Measurements from ENCODE around the gene FAM118B.
A peak's percentile ranks its signal among the peaks of the same experiment; 100 is the strongest.

The FAM118B gene

GRCh38 chr11:126211236-126212088, at the start of gene FAM118B, which contains the start of gene RPUSD4:
Gene FAM118B (plus strand): TSS chr11:126211782. CDS start chr11:126235002, 23,220 bp downstream.
Gene RPUSD4 (minus strand): TSS chr11:126211650. CDS start chr11:126211638, 12 bp downstream.
- Histone ChIP-seq H3K4me2 (ENCODE audit: low read length) (peak within 1 kb of the TSS; percentile 78), H3K4me3 (ENCODE audit: low read depth, low read length) (peak within 1 kb of the TSS; percentile 84), H3K79me2 (peaks cover 7% of the 10 kb centered on the region), H3K36me3 (ENCODE audit: control insufficient read depth, insufficient read depth, low read length) (no peaks in the 10 kb centered on the region), H3K9ac (peak within 1 kb of the TSS; percentile 53), H2AFZ (peak within 1 kb of the TSS; percentile 94), H3K27ac (peak within 1 kb of the TSS; percentile 75), H3K4me1 (peaks cover 3% of the 10 kb centered on the region), H3K27me3 (ENCODE audit: control insufficient read depth, insufficient read depth, low read length) (no peaks in the 10 kb centered on the region), H3K9me3 (ENCODE audit: control insufficient read depth, low read length) (no peaks in the 10 kb centered on the region)
- no peak for TF ChIP-seq CTCF (IDR thresholded peaks at IDR 0.05)

- H3K36me3 ChIP-seq (ENCODE audit: control insufficient read depth, insufficient read depth, low read length), result no peaks in the 10 kb centered on the region
- no peak for TF ChIP-seq CTCF (IDR thresholded peaks at IDR 0.05)
- H3K4me1 ChIP-seq, result no peaks in the 10 kb centered on the region
- H3K4me2 ChIP-seq (ENCODE audit: low read length), result no peak overlapping the region
- H3K27ac ChIP-seq, result no peak overlapping the region
- H3K9me3 ChIP-seq (ENCODE audit: control insufficient read depth, low read length), result no peaks in the 10 kb centered on the region
- H3K4me3 ChIP-seq (ENCODE audit: low read depth, low read length), result no peak overlapping the region
- no peaks in the 10 kb centered on the region for H3K79me2 ChIP-seq
- H3K27me3 ChIP-seq (ENCODE audit: control insufficient read depth, insufficient read depth, low read length), result no peaks in the 10 kb centered on the region
- no peak overlapping the region for H3K9ac ChIP-seq
- H2AFZ ChIP-seq, result no peak overlapping the region
Observed at GRCh38 chr11:126162306-126163030, 49.1 kb upstream of the FAM118B start.

- no peak for TF ChIP-seq CTCF (IDR thresholded peaks at IDR 0.05)
- Histone ChIP-seq H3K4me1 (no peaks in the 10 kb centered on the region), H3K36me3 (ENCODE audit: control insufficient read depth, insufficient read depth, low read length) (no peaks in the 10 kb centered on the region), H3K9ac (no peak overlapping the region), H3K9me3 (ENCODE audit: control insufficient read depth, low read length) (no peaks in the 10 kb centered on the region), H3K4me2 (ENCODE audit: low read length) (no peak overlapping the region), H3K79me2 (no peaks in the 10 kb centered on the region), H3K4me3 (ENCODE audit: low read depth, low read length) (no peak overlapping the region), H3K27me3 (ENCODE audit: control insufficient read depth, insufficient read depth, low read length) (no peaks in the 10 kb centered on the region), H3K27ac (no peak overlapping the region), H2AFZ (no peak overlapping the region)
Observed at GRCh38 chr11:126163074-126163700, 48.4 kb upstream of the FAM118B start.

GRCh38 chr11:126163779-126164178, 47.8 kb upstream of the FAM118B start:
- Histone ChIP-seq H3K27ac (no peak overlapping the region), H3K4me2 (ENCODE audit: low read length) (no peak overlapping the region), H3K27me3 (ENCODE audit: control insufficient read depth, insufficient read depth, low read length) (no peaks in the 10 kb centered on the region), H3K9me3 (ENCODE audit: control insufficient read depth, low read length) (no peaks in the 10 kb centered on the region), H3K36me3 (ENCODE audit: control insufficient read depth, insufficient read depth, low read length) (no peaks in the 10 kb centered on the region), H3K4me3 (ENCODE audit: low read depth, low read length) (no peak overlapping the region), H3K9ac (no peak overlapping the region), H3K79me2 (no peaks in the 10 kb centered on the region), H2AFZ (no peak overlapping the region), H3K4me1 (no peaks in the 10 kb centered on the region)
- TF ChIP-seq CTCF (IDR thresholded peaks at IDR 0.05), result no peak

Data from parathyroid adenoma (tissue), 2 donors.